ENCODE measurements around the gene LYZL1. TPM values are rescaled to one million over a fixed set of nuclear protein-coding genes. Genes with fewer than 3 reads are reported as not detected.
"Not testable (repeated sequence)": the region's sequence is repeated elsewhere in the genome, so short reads cannot be mapped to it uniquely, and the experiment has no call there.

LYZL1 gene
- polyA plus RNA-seq, 1 donor = not detected

- no peak for DNase-seq
Measured at GRCh38 chr10:29263506-29263905, 25.4 kb upstream of the LYZL1 start.

- no peak for DNase-seq
Measured at GRCh38 chr10:29265210-29265768, 23.6 kb upstream of the LYZL1 start.

DNA sequence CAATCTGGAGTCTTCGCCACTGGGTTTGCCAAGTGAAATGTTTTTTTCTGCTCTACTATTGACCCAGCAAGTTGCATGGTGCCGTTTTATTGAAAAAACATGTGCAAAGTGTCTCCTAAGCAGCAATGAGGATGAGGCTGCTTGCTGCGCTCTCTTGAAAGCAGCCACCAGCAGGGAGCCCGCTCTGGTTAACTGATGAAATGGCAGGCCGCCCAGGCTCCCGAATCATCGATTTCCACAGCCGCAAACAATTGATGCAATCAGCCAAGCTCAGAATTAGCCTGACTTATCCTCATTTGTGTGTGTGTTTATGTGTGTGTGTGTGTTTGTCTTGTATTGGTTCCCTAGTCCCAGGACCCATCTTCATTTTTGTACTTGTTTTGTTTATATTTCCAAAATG, 22.2 kb upstream of the LYZL1 start:
- DNase-seq = no peak

DNA sequence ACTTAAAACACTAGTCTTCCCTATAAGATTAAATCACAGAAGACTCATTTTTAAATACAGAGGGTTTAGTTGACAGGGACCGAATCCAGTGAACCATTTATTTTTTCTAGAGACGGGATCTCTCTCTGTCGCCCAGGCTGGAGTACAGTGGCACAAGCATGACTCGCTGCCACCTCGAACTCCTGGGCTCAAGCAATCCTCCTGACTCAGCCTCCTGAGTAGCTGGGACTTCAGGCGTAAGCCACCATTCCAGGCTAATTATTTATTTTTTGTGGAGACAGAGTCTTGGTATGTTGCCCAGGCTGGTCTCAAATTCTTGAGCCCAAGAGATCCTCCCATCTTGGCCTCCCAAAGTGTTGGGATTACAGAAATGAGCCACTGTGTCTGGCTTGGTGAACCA, 20.9 kb upstream of the LYZL1 start:
- no peak for DNase-seq

GRCh38 chr10:29269486-29269885, 19.4 kb upstream of the LYZL1 start:
- no peak for DNase-seq

GRCh38 chr10:29270883-29271282, 18.0 kb upstream of the LYZL1 start:
- DNase-seq = no peak

GRCh38 chr10:29271877-29272276, 17.0 kb upstream of the LYZL1 start:
- no peak for DNase-seq

DNA sequence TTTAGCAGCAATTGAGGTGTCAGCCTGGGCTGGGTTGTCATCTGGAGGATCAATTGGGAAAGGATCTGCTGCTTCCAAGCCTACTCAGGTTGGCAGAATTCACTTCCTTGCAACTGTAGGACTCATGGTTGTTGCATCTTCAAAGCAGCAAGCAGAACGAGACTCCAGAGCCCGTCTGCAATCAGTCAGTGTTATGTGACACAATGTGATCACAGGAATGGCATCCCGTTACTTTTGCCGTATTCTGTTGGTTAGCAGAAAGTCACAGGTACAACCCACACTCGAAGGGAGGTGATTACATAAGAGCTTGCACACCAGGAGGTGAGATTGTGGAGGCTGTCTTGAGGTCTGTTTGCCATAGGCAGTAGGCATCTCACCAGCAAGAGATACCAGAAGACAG, 15.4 kb upstream of the LYZL1 start:
- no peak for DNase-seq

GRCh38 chr10:29276251-29276850, 12.5 kb upstream of the LYZL1 start:
- no peak for DNase-seq

- DNase-seq = peak; percentile 51
Measured at GRCh38 chr10:29277296-29277695, 11.6 kb upstream of the LYZL1 start.

- no peak for DNase-seq
Measured at GRCh38 chr10:29279779-29280487, 8.9 kb upstream of the LYZL1 start.

DNA sequence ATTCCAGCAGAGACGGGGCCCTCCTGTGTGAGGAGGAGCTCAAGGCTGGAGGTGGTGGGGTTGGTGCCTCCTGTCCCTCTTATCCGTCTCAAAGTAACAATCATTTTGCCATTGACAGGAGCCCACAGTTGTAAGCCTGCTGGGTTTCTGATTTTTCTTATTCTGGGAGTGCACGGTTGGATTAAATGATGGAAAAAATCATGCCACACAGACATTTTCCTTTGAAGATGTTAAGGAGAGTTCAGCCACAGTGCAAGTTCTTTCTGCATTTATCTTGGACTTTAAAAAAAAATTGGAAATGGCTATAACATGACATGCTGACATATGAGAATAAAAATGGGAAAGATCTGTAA, 8.4 kb upstream of the LYZL1 start:
- peak; percentile 51 for DNase-seq

DNA sequence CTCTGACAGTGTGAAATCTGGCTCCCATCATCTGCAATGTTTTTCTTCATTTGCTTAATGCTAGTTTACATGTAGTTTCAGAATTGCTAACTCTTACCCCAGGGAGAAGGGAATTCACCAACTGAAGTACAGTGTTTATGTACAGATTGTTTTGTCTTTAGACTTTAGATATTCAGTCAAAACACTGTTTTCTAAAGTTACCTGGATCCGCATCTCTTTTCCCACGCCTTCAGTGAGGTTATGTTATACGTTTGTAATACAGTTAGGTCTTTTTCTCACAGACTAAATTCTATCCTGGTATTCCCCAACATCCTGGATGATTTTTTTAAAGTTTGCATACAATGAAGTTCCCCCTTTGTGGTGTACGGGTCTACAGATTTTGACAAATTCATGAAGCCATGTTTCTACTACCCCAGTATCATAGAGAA, 3.2 kb upstream of the LYZL1 start:
- no peak for DNase-seq

- DNase-seq = no peak
Measured at GRCh38 chr10:29287635-29288034, 1.2 kb upstream of the LYZL1 start.

GRCh38 chr10:29291561-29291960, 2.7 kb downstream of the LYZL1 start:
- not testable (repeated sequence) for DNase-seq

DNA sequence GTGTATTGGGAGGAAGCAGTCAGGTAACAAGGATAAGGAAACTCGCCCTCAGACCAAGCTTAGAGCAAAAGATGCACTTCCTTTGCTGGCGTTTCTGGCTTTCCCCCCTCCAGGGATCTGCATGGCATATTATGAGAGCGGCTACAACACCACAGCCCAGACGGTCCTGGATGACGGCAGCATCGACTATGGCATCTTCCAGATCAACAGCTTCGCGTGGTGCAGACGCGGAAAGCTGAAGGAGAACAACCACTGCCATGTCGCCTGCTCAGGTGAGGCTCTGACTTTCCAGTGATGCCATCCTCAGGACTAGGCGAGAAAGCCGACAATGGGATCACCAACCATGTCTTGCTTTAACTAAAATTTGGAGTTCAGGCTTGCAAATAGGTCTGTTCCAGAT, 3.5 kb downstream of the LYZL1 start:
- DNase-seq = not testable (repeated sequence)

- DNase-seq = no peak
Measured at GRCh38 chr10:29295813-29296212, 6.9 kb downstream of the LYZL1 start.

DNA sequence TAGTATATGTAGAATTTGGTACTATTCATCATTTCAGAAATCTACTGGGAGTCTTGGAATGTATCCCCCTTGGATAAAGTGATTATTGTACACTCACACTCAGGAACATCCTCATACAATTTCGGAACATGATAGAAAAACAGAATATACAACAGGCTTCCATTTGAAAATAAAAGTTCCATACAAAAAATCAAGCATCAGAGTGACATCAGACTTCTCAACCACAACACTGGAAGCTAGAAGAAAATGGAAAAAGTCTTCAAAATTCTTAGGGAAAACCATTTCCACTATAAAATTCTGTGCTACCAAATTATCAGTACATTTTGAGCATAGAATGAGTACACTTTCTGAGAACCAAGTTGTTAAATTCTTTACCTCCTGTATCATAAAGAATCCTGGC, 8.8 kb downstream of the LYZL1 start:
- no peak for DNase-seq

GRCh38 chr10:29301359-29301910, 12.6 kb downstream of the LYZL1 start:
- no peak for DNase-seq

DNA sequence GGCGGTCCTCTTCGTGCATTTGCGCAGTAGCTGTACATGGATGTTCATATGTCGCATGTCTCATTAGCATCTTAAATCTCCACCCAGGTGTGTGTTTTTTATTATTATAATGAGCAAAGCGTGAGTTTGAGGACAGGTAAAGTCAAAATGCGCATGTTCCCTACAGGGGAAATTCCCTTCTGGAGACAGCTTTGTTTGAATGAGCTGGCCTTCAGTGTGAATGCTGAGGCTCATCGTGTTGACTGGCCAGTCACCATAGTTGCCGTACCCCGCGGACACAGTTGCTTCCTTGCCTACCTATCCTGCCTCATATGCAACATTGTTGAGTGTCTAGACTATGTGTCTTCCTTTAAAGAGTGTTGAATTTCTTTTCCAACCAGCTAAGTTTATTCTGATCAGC, 13.6 kb downstream of the LYZL1 start:
- no peak for DNase-seq

DNA sequence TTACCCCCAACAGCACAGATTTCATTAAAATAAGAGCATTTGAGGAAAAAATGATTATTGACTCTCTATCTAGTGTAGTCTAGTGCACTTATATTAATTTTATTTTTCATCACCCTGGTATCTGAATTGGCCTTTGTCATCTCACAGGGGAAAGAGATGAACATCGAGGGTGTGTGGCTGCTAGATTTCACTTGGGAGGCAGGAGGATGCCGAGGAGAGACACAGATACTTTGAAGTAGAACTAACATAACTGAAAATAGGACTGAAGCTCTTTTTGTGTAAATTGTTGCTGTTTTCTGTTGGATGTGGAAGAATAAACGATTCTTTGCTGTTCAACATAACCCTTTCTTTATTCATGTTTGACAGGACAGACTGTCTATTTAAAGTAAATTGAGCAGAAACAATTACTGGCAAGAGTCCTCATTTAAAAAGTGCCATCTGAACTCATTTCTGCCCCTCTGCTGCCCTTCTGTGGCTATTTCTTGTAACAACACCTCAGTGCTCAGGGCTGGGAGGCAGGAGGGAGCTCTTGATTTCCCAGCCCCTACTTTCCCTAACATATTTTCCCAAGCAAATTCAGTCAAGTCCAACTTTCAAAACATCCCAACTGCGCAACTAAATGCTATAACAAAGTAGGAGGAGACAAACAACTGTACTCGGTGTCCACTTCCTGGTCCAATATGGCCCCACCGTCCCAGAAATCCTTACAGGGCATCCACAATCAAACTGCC, 15.6 kb downstream of the LYZL1 start:
- peak; percentile 74 for DNase-seq

GRCh38 chr10:29304995-29305335, 16.1 kb downstream of the LYZL1 start:
- DNase-seq = no peak

- no peak for DNase-seq
Measured at GRCh38 chr10:29306688-29307087, 17.8 kb downstream of the LYZL1 start.
